ENCODE measurements around the gene BEX1.
"Not testable (repeated sequence)": the region's sequence is repeated elsewhere in the genome, so short reads cannot be mapped to it uniquely, and the experiment has no call there.

Gene BEX1

DNA sequence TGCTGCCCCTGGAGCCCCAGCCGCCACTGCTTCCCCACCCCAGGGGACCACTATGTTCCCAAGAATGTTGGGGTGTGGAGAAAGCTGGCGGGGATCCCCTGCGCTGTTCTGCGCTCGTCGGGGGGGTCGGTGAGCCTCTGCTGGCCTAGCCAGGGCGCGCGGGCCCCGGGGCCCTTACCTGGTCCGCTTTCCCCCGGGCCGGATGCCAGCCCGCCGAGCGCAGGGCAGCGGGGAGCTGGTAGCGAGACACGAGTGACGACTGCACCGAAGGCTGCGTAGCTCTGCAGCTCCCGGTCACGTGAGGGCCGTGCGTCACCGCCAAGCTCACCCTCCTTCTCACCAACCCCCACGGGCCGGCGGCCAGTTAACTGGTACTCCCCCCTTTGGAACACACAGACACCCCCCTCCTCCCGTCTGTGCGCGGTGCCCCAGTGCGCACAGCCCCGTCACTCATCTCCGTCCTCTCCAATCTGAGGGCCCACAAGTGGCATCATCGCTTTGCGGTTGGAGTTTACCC, at the start of gene BEX1:
Gene BEX1, minus strand, starts transcription at position 254 of the 517 bp plus-strand sequence. CDS start 897 bp downstream, outside the sequence.
- no peak for DNase-seq (ENCODE audit: low read depth)

DNA sequence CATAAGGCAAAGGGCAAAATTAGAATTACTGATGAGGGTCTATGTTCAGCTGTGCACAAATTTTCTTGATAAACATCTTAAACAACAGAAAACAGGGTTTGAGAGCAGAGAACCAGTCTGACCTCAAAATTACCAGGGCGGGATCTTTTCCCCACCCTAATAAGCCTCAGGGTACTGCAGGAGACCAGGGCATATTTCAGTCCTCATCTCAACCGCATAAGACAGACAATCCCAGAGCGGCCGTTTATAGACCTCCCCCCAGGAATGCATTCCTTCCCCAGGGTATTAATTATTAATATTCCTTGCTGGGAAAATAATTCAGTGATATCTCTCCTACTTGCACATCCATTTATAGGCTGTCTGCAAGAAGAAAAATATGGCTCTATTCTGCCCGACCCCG, 45.5 kb upstream of the BEX1 start:
- DNase-seq (ENCODE audit: low read depth), result not testable (repeated sequence)

DNA sequence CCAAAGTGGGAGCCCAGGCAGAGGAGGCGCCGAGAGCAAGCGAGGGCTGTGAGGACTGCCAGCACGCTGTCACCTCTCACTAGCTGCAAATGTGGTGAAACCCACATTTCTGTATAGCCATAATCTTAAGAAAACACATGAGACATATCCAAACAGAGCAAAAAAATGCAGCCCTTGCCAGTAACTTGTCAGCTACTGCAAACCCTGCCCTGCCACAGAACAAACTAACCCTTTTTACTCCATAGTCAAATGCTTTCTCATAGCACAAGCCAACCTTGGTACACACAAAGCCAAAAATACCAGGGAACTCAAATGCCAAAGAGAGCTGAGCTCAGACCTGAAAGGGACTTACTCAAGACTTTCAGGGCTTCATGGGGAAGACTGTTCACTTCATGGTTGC, 43.9 kb upstream of the BEX1 start:
- DNase-seq (ENCODE audit: low read depth), result no peak

DNA sequence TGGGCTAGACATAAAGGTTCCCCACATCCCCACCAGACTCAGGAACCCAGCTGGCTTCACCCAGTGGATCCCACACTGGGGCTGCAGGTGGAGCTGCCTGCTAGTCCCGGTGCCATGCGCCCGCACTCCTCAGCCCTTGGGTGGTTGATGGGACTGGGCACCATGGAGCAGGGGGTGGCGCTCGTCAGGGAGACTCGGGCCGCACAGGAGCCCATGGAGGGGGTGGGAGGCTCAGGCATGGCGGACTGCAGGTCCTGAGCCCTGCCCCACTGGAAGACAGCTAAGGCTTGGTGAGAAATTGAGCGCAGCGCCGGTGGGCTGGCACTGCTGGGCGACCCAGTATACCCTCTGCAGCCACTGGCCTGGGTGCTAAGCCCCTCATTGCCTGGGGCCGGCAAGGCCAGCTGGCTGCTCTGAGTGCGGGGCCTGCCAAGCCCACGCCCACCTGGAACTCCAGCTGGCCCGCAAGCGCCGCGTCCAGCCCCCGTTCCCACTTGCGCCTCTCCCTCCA, 43.3 kb upstream of the BEX1 start:
- not testable (repeated sequence) for DNase-seq (ENCODE audit: low read depth)

DNA sequence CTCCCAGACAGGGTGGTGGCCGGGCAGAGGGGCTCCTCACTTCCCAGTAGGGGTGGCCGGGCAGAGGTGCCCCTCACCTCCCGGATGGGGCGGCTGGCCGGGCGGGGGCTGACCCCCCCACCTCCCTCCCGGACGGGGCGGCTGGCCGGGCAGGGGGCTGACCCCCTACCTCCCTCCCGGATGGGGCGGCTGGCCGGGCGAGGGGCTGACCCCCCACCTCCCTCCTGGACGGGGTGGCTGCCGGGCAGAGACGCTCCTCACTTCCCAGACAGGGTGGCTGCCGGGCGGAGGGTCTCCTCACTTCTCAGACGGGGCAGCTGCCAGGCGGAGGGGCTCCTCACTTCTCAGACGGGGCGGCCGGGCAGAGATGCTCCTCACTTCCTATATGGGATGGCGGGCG, 40.4 kb upstream of the BEX1 start:
- not testable (repeated sequence) for DNase-seq (ENCODE audit: low read depth)

DNA sequence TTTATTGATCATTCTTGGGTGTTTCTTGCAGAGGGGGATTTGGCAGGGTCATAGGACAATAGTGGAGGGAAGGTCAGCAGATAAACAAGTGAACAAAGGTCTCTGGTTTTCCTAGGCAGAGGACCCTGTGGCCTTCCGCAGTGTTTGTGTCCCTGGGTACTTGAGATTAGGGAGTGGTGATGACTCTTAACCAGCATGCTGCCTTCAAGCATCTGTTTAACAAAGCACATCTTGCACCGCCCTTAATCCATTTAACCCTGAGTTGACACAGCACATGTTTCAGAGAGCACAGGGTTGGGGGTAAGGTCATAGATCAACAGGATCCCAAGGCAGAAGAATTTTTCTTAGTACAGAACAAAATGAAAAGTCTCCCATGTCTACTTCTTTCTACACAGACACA, 39.9 kb upstream of the BEX1 start:
- not testable (repeated sequence) for DNase-seq (ENCODE audit: low read depth)

DNA sequence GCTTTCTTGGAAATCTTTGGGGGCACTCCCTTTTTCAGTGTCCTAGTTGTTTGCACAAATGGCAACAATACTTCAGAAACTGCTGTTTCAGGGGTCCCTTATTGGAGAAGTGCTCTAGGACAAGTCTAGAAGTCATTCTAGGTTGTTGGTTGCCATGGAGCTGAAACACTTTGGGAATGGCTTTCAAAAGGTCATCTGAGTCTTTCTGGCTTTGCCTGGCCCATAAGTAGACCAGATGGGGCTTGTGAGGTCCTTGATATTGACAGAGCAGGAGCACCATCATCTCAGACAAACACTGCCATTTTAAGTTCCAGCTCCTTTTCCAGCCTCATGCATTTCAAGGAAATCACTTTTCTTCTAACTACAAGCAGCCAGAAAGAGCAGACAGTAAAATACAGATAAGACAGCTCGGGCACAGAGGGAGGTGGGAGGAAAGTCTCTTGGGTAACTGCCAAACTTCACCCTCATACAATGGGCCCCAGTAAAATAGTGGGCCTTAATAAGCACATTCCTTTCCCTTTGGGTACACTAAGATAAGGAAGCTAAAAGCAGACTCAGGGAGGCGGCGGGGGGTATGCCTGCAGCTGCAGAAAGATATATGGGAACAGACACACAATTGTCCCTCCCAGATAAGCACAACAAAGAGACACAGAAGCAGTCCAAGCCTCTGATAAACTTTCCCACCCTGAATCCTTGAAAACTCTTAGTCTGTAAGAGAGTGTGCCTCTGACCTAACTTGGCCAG, 37.5 kb upstream of the BEX1 start:
- no peak for DNase-seq (ENCODE audit: low read depth)

DNA sequence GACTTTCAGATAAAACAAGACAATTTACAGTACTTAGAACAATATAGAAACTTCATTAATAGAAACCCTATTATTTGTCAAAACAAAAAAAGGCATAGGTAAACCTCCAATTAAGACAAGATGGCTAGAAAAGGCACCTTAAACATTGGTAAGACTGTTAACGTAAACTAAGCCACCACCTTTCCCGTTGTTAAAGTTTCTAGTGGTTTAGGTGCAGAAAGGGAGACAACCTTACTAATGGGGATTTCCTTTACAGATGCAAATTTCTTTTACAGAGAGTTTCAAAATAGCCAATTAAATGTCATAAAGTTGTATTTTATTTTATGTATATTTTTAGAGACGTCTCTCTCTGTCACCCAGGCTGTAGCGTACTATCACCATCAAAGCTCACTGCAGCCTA, 36.5 kb upstream of the BEX1 start:
- DNase-seq (ENCODE audit: low read depth), result no peak

DNA sequence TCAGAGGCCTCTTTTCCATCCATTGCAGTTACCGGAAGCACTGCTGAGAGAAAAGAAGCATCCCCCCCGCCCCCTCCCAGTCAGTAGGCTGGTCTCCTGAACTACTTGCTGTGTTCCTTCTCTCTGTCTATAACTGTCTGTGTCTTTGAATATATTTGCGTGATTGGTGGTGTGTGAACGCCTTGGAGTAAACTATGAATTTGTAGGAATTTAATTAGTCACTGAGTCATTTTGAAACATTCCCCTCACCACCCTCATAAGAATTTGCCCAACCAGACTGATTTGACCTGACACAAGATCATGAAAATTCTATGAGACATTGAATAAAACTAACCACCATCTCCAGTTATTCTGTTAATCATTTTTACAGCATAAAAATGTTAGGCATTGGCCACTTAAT, 35.7 kb upstream of the BEX1 start:
- DNase-seq (ENCODE audit: low read depth), result no peak

DNA sequence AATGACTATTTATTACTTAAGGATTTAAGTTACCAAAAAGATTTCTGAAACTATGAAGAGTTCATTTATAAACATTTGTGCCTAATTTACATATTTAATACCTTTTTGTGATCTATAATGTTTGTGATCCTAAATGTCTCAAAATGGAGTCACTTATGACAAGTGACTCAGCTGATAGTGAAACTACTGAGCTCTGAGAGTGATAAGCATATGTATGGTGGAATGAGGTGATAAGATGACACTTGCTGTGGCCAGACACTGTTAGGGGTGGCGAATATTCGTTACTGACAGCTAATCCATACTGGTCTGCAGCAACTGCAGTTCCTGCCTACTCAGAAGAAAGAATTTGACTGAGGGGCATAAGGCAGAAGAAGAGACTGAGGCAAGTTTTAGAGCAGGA, 34.5 kb upstream of the BEX1 start:
- DNase-seq (ENCODE audit: low read depth), result no peak

DNA sequence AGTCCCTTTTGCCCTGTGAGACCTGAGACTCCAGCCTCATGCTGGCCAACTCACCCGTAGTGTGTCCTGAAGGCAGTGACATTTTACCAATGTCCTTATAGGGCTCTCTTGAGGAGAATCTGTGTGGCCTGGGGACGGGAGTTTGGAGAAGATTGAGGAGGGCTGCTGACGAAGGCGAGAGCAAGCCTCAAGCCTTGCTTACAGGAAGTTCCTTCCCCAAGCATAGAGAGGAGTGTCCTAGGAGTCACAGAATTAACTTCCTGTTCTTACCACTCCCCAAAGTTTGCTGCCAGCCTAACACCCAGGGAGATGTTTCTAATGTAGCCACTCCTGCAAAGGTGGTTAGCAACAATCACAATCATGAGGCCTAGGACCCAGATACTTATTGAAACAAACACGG, 29.0 kb upstream of the BEX1 start, which contains the start of gene NXF3:
Gene NXF3, minus strand, starts transcription at position 202 of the 400 bp plus-strand sequence. Its CDS starts 120 bp downstream, at position 82.
- DNase-seq (ENCODE audit: low read depth), result no peak

DNA sequence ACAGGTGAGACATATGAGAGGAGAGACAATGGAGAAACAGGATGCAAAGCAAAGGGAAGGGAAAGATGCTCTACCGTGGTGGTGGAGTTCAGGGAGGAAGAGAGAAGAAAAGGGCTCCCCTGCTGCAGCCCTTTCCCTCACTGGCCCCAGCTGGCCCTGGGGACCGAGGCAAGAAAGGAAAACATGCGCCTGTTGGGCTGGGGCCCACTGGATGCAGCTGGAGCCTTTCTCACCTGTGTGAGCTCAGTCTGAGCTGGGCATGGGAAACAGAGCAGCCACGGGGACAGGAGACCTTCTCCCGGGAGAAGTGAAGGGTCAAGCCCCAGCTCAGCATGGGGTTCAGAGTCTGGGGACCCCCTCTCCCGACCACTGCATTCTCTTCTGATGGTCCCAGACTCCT, 17.1 kb upstream of the BEX1 start:
- DNase-seq (ENCODE audit: low read depth), result no peak

DNA sequence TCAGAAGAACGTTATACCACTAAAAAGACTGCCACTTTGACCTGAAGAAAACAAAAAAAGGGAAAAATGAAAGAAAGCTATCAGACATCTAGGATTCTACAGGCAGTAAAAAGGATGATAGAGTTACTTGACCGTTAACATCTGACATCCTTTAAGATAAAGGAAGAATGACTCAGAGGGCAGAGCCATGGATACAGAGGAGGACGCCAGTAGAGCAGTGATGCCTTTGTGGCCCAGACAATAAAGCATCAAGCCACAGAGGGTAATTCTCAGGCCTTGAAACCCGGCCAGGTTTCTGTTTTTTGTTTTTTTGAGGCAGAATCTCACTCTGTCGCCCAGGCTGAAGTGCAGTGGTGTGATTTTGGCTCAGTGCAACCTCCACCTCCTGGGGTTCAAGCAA, 9.5 kb upstream of the BEX1 start:
- DNase-seq (ENCODE audit: low read depth), result no peak

DNA sequence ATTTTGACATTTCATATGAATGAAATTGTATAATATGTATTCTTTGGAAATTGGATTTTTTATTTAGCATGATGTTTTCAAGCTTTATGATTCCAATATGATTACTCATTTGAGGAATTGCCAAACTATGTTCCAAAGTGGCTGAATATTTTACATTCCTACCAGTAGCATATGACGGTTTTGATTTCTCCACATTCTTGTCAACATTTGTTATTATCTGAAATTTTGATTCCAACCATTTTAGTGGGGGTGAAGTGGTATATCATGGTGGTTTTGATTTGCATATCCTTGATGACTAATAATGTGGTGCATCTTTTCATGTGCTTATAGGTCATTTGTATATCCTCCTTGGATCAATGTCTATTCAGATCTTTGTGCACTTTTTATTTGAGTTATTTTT, 2.6 kb upstream of the BEX1 start:
- no peak for DNase-seq (ENCODE audit: low read depth)

DNA sequence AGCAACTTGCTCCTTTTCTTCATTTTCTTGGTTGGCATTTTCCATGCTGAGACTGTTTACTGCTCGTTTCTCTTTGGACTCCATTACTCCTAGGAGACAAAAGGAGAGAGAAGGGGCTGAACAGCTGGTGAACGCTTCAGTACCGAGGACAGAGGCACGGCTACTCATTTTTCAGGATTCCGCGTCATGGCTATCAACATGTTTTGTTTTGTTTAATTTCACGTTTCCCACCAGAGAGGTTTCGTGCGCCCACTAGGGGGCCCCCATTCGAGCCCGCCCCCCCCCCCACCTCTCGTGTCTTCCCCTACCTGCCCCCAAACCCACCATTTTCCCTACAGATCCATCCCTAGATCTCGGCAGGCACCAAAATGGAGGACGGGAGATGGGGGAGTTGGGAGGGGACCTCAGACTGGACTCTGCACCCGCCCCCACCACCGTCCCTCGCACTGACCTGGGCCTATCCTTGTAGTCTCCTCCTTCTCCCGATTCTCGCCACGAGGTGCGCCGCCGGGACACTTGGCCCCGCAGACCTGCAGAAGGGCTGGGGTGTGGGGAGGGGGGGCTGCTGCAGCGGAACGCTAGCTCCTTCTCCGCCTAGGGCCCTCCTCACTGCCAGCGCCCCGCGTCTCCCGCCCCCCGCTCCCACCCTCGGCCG, 653 bp downstream of the BEX1 start:
- DNase-seq (ENCODE audit: low read depth), result no peak

DNA sequence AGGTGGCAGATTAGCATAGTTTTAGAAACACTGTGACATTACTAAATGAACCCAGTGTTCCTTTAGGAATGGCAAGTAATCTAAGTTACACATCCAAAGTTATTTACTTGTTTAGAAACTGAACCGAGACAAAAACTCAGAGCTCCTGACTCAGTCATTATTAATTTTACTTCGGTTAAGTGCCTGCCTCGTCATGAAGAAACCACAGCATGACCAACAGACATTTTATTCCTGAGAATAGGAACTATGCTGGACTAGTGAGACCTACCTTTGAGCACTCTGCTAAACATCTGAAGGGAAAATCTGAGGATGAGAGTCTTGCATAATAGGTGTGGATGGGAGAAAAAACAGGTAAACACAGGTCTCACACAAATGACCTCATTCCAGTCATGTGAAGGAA, 2.5 kb downstream of the BEX1 start:
- no peak for DNase-seq (ENCODE audit: low read depth)

DNA sequence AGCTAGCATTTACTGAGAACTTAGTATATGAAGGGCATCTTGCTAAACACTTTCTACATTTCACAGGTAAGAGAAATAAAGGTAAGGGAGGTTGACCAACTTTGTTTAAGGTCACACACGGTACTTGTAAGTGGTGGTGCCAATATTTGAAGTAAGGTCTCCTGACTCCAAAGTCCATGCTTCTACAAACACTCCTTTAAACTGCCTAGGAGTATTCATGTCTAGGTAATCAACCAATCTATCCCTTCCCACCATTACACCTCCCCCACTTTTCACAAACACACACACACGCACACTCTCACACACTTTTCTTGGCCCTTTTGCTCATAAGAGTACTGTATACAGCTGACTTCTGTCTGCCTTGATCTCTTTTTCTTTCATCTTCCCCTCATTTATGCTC, 7.1 kb downstream of the BEX1 start:
- no peak for DNase-seq (ENCODE audit: low read depth)

DNA sequence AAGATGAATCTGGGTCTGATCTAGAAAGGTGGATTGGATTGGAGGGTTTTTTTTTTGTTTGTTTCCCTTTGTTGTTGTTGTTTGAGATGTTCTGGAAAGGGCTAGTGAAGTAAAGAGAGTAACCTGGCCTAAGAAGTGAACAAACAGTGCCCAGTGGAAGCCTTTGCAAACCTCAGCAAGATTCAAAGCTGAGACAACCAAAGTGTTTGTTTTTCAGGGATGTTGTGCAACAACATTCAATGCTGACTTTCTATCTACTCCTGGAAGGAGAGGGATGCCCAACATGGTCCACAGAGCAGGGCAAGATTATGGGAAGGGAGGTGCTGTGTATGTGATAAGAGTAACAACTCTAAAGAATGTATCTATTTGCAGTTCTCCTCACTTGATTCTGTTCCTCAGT, 11.3 kb downstream of the BEX1 start:
- DNase-seq (ENCODE audit: low read depth), result no peak

DNA sequence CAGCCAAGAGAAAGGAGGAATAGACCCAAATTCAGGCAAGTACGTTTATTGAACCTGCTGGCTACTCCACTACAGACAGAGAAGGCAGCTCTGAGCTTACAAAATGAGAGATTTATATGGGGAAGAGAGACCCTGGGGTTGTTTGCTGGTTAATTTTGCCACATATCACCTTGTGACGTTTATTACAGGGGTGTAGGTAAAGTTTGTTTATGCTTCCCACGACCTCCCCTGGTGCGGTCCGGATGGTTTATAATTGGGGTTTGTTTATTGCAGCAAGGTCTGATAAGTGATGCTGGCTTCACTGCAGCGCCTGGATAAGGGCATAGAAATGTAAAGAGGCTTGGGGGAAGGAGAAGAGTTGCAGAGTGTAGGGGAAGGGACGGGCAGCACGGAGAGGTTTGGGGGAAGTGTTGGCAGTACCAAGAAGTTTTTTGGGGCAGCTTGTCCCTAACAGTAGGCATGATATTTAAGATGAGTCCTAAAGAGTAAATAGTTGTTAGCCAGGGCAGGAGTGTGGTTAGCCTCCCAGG, 12.6 kb downstream of the BEX1 start:
- no peak for DNase-seq (ENCODE audit: low read depth)

DNA sequence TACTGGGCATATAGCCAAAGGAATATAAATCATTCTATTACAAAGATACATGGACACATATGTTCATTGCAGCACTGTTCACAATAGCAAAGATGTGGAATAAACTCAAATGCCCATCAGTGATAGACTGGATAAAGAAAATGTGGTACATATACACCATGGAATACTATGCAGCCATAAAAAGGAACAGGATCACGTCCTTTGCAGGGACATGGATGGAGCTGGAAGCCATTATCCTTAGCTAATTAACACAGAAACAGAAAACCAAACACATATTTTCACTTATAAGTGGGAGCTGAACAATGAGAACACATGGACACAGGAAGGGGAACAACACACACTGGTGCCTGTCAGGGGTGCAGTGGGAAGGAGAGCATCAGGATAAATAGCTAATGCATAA, 30.6 kb downstream of the BEX1 start:
- not testable (repeated sequence) for DNase-seq (ENCODE audit: low read depth)

DNA sequence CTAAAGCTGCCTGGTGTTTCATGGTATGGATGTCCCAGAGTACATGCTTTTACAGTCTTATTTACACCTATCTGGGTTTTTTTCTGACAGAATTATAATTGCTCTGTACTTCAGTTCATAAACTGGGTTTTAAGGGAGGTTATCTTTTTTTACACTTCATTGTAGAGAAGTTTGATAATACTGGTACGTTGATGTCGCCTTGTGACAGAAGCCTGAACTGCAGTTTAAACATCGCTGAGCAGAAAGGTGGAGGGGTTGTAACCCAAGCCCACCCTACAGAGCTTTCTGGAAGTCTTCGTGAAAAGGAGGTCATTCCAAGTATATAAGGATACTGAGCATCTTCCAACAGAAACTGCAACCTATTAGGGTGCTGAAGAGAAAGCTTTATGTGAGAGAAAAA, 46.4 kb downstream of the BEX1 start:
- no peak for DNase-seq (ENCODE audit: low read depth)

DNA sequence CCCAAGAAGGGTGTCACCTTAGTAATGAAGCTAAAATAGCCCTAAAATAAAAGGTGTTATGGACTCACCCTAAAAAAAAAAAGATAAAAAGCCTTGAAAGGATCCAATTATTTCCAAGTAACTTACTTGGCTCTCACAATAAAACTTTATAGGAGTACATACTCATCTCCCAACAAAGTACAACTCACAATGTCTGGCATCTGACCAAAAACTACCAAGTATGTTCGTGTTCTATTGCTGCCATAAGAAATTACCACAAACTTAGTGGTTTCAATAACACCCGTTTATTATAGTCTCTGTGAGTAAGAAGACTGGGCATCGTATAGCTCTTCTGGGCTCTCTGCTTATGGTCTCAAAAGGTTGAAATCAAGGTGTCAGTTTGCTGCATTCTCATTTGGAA, 51.0 kb downstream of the BEX1 start:
- DNase-seq (ENCODE audit: low read depth), result no peak

All from T-helper 22 cell (primary cell).